Neural progenitor cell (in vitro differentiated cells): ENCODE results near the gene ZNF324. TPM values are rescaled to one million over a fixed set of nuclear protein-coding genes. Genes with fewer than 3 reads are reported as not detected.

Experiments
- DNase-seq: peaks from one replicate; pipeline ENCODE4 v3.0.0-alpha.2; 2016; ENCODE audit warnings: low spot score
- H2AFZ ChIP-seq: fragments of 200-600 bp; sonication (generic); replicated peaks from 2 replicates; pipeline ENCODE4 v1.6.1; 2016; ENCODE audit warnings: antibody characterized with exemption
- H3F3A ChIP-seq: fragments of 200-600 bp; sonication (generic); 2 replicates; pipeline ENCODE4 v1.6.1; 2016; ENCODE audit warnings: antibody characterized with exemption, low read depth
- H3K27ac ChIP-seq: fragments of 200-600 bp; sonication (generic); 2 replicates; pipeline ENCODE4 v1.5.1; 2016; ENCODE audit warnings: mild to moderate bottlenecking
- H3K27me3 ChIP-seq: fragments of 200-600 bp; sonication (generic); 2 replicates; pipeline ENCODE4 v1.6.1; 2016; ENCODE audit warnings: mild to moderate bottlenecking, moderate library complexity
- H3K36me3 ChIP-seq: fragments of 200-600 bp; sonication (generic); 2 replicates; pipeline ENCODE4 v1.5.1; 2016
- H3K4me1 ChIP-seq: fragments of 200-600 bp; sonication (generic); 2 replicates; pipeline ENCODE4 v1.6.1; 2016; ENCODE audit warnings: mixed run types
- H3K4me2 ChIP-seq: fragments of 200-600 bp; sonication (generic); 2 replicates; pipeline ENCODE4 v1.6.1; 2016
- H3K4me3 ChIP-seq: fragments of 200-600 bp; sonication (generic); 2 replicates; pipeline ENCODE4 v1.5.1; 2016
- H3K79me2 ChIP-seq: fragments of 200-600 bp; sonication (generic); 2 replicates; pipeline ENCODE4 v1.6.1; 2016; ENCODE audit warnings: low read depth
- H3K9ac ChIP-seq: fragments of 200-600 bp; sonication (generic); 2 replicates; pipeline ENCODE4 v1.6.1; 2016
- H3K9me3 ChIP-seq: fragments of 200-600 bp; sonication (generic); 2 replicates; pipeline ENCODE4 v1.5.1; 2016; ENCODE audit warnings: low read depth
- H4K20me1 ChIP-seq: fragments of 200-600 bp; sonication (generic); 2 replicates; pipeline ENCODE4 v1.6.1; 2016; ENCODE audit warnings: low read depth
- H3K27ac Mint-ChIP-seq: 3 replicates; pipeline ENCODE4 v1.8.0; 2021; ENCODE audit warnings: mixed read lengths
- H3K27me3 Mint-ChIP-seq: 2 replicates; pipeline ENCODE4 v1.8.0; 2022; ENCODE audit warnings: low read depth, mild to moderate bottlenecking, inconsistent platforms, moderate library complexity, mixed read lengths; ENCODE audit not compliant: insufficient read depth
- H3K36me3 Mint-ChIP-seq: 3 replicates; pipeline ENCODE4 v1.8.0; 2021; ENCODE audit warnings: mixed read lengths
- H3K4me1 Mint-ChIP-seq: 3 replicates; pipeline ENCODE4 v1.8.0; 2021; ENCODE audit warnings: mixed read lengths
- H3K4me3 Mint-ChIP-seq: 3 replicates; pipeline ENCODE4 v1.8.0; 2021; ENCODE audit warnings: mild to moderate bottlenecking, moderate library complexity, mixed read lengths
- H3K9me3 Mint-ChIP-seq: 3 replicates; pipeline ENCODE4 v1.8.0; 2020; ENCODE audit warnings: mixed read lengths
- CTCF ChIP-seq: fragments of 200-600 bp; sonication (generic); IDR thresholded peaks from 2 replicates; pipeline ENCODE4 v1.5.1; 2017; ENCODE audit warnings: antibody characterized with exemption, mild to moderate bottlenecking
- EZH2 ChIP-seq: fragments of 200-600 bp; sonication (generic); IDR thresholded peaks from 2 replicates; pipeline ENCODE4 v1.6.1; 2017; ENCODE audit warnings: antibody characterized with exemption, mild to moderate bottlenecking, moderate library complexity
- EZH2phosphoT487 ChIP-seq: fragments of 200-600 bp; sonication (generic); IDR thresholded peaks from 2 replicates; pipeline ENCODE4 v1.6.1; 2017; ENCODE audit warnings: antibody characterized with exemption
- total RNA-seq: library from RNA; depleted of rRNA; stranded (reverse); fragments of >200 nt; gene quantifications from 2 replicates; pipeline ENCODE4 v1.2.3, GENCODE V29; 2015; ENCODE audit warnings: low replicate concordance

Gene ZNF324
- total RNA-seq, result 4.2 and 14.8 TPM in 2 replicates

GRCh38 chr19:58466760-58467589 is at the start of gene ZNF324:
TSS of gene ZNF324 (plus strand) at chr19:58467080. CDS start at chr19:58469186, 2,106 bp downstream.
- Mint-ChIP-seq H3K4me1 (peaks cover 19% of the 10 kb centered on the region), H3K36me3 (no peaks in the 10 kb centered on the region), H3K9me3 (no peaks in the 10 kb centered on the region), H3K27ac (peak within 1 kb of the TSS; percentile 53), H3K4me3 (peak within 1 kb of the TSS; percentile 85), H3K27me3 (peaks cover 2% of the 10 kb centered on the region)
- Histone ChIP-seq H3F3A (peaks cover 5% of the 10 kb centered on the region), H3K27me3 (peaks cover 12% of the 10 kb centered on the region), H3K9ac (peak within 1 kb of the TSS; percentile 62), H2AFZ (peak within 1 kb of the TSS; percentile 75), H3K36me3 (no peaks in the 10 kb centered on the region), H3K9me3 (no peaks in the 10 kb centered on the region), H3K4me2 (peak within 1 kb of the TSS; percentile 79), H3K27ac (peak within 1 kb of the TSS; percentile 76), H3K4me1 (no peaks in the 10 kb centered on the region), H3K4me3 (peak within 1 kb of the TSS; percentile 80), H3K79me2 (peaks cover 9% of the 10 kb centered on the region), H4K20me1 (peaks cover 9% of the 10 kb centered on the region)
- DNase-seq, result peak; percentile 100
- no peak for TF ChIP-seq EZH2phosphoT487
- no peak for TF ChIP-seq CTCF
- no peak for TF ChIP-seq EZH2

- Histone ChIP-seq H3K4me1 (no peaks in the 10 kb centered on the region), H3K79me2 (no peaks in the 10 kb centered on the region), H3K27ac (no peak overlapping the region), H3K4me2 (no peak overlapping the region), H4K20me1 (no peaks in the 10 kb centered on the region), H3K9ac (no peak overlapping the region), H3F3A (no peaks in the 10 kb centered on the region), H3K36me3 (no peaks in the 10 kb centered on the region), H3K27me3 (no peaks in the 10 kb centered on the region), H3K4me3 (no peak overlapping the region), H2AFZ (no peak overlapping the region), H3K9me3 (no peaks in the 10 kb centered on the region)
- no peak for TF ChIP-seq CTCF
- TF ChIP-seq EZH2, result no peak
- no peak for TF ChIP-seq EZH2phosphoT487
- Mint-ChIP-seq H3K4me3 (no peak overlapping the region), H3K9me3 (peaks cover 48% of the 10 kb centered on the region), H3K36me3 (peaks cover 61% of the 10 kb centered on the region), H3K27ac (no peak overlapping the region), H3K27me3 (peaks cover 2% of the 10 kb centered on the region), H3K4me1 (no peaks in the 10 kb centered on the region)
- no peak for DNase-seq
Measured at GRCh38 chr19:58428617-58429016, 38.3 kb upstream of the ZNF324 start.

- H3K9me3 ChIP-seq, result no peaks in the 10 kb centered on the region
- H3K4me1 ChIP-seq, result no peaks in the 10 kb centered on the region
- no peak overlapping the region for H3K4me2 ChIP-seq
- peaks cover 2% of the 10 kb centered on the region for H3K27me3 Mint-ChIP-seq
- H2AFZ ChIP-seq, result no peak overlapping the region
- H3K27ac Mint-ChIP-seq, result no peak overlapping the region
- peaks cover 68% of the 10 kb centered on the region for H3K36me3 Mint-ChIP-seq
- no peak overlapping the region for H3K4me3 Mint-ChIP-seq
- no peaks in the 10 kb centered on the region for H3K79me2 ChIP-seq
- no peaks in the 10 kb centered on the region for H3K4me1 Mint-ChIP-seq
- H3K9ac ChIP-seq, result no peak overlapping the region
- H4K20me1 ChIP-seq, result no peaks in the 10 kb centered on the region
- H3K4me3 ChIP-seq, result no peak overlapping the region
- H3K27me3 ChIP-seq, result no peaks in the 10 kb centered on the region
- DNase-seq, result no peak
- no peaks in the 10 kb centered on the region for H3F3A ChIP-seq
- TF ChIP-seq EZH2, result no peak
- TF ChIP-seq CTCF, result no peak
- TF ChIP-seq EZH2phosphoT487, result no peak
- peaks cover 56% of the 10 kb centered on the region for H3K9me3 Mint-ChIP-seq
- no peaks in the 10 kb centered on the region for H3K36me3 ChIP-seq
- H3K27ac ChIP-seq, result no peak overlapping the region
Measured at GRCh38 chr19:58429745-58430144, 37.1 kb upstream of the ZNF324 start.
